K562 (cell line): ENCODE data around the gene P2RX1. TPM values are rescaled to one million over a fixed set of nuclear protein-coding genes. Genes with fewer than 3 reads are reported as not detected.
A peak's percentile ranks its signal among the peaks of the same experiment; 100 is the strongest.

Experiments
- ATAC-seq: fragments of 200-7000 bp; cut with Tn5 transposase; 3 replicates; pipeline ENCODE4 v1.9.1; 2020; ENCODE audit warnings: moderate library complexity
- BruUV-seq: library from RNA; stranded (reverse); fragments of 400-500 nt; replicated peaks from 2 replicates; lab custom pipeline; 2021; lab: Mats Ljungman, UMichigan
- CTCF ChIA-PET: fragments of 300-600 bp; formaldehyde crosslinking; extraction: SDS; loops from one replicate; lab custom pipeline; 2021; ENCODE audit warnings: low intra/inter-chr PET ratio; lab: Yijun Ruan, JAX
- POLR2A ChIA-PET: fragments of 300-600, 350-650 bp; sonication (Branson Sonifier 250); formaldehyde crosslinking; extraction: SDS; loops from one replicate; lab custom pipeline; 2021; ENCODE audit warnings: antibody characterized with exemption, inconsistent platforms; lab: Yijun Ruan, JAX
- DNase-seq, 4 experiments: peaks; one replicate each; pipeline versions ENCODE4 v3.0.0 to v3.0.0-alpha.2; 2011 to 2018; ENCODE audit warnings: low spot score in 3 of 4, mixed read lengths in 3 of 4; ENCODE audit errors: extremely low read depth in 1 of 4
- FAIRE-seq: peaks from 2 replicates; lab custom pipeline; 2011; peaks lifted over from hg19 to GRCh38; lab: Jason Lieb, UNC
- H2AFZ ChIP-seq: 2 replicates; pipeline ENCODE4 v1.6.0; 2011; ENCODE audit warnings: low read depth, low read length, control low read depth, inconsistent platforms
- H3K27ac ChIP-seq: fragments of 200-600 bp; 3 replicates; pipeline ENCODE4 v1.8.0; 2011; ENCODE audit warnings: low read depth, mild to moderate bottlenecking, control low read depth, inconsistent platforms, low read length, moderate library complexity, mixed read lengths; ENCODE audit errors: extremely low read depth
- H3K27me3 ChIP-seq, 2 experiments: fragments of 300-600 bp in 1 of 2; 2 replicates in 1 of 2; 3 replicates in 1 of 2; pipeline versions ENCODE4 v1.6.0 to v1.8.0; 2011; ENCODE audit warnings: inconsistent platforms in 2 of 2, low read length in 2 of 2, mild to moderate bottlenecking in 1 of 2, mixed read lengths in 1 of 2, moderate library complexity in 1 of 2; ENCODE audit not compliant: control insufficient read depth in 2 of 2, insufficient read depth in 2 of 2
- H3K36me3 ChIP-seq: fragments of 300-600 bp; 3 replicates; pipeline ENCODE4 v1.8.0; 2011; ENCODE audit warnings: mild to moderate bottlenecking, low read length, inconsistent platforms; ENCODE audit not compliant: control insufficient read depth, insufficient read depth
- H3K4me1 ChIP-seq, 2 experiments: fragments of 200-600 bp in 1 of 2; replicated peaks in 1 of 2; 2 replicates in 1 of 2; 3 replicates in 1 of 2; pipeline versions ENCODE4 v1.5.1 to v1.8.0; 2011; ENCODE audit warnings: inconsistent platforms in 2 of 2, low read length in 2 of 2, mild to moderate bottlenecking in 1 of 2, mixed read lengths in 1 of 2, moderate library complexity in 1 of 2; ENCODE audit not compliant: control insufficient read depth in 2 of 2, insufficient read depth in 2 of 2
- H3K4me2 ChIP-seq: 2 replicates; pipeline ENCODE4 v1.6.1; 2011; ENCODE audit warnings: low read length, control low read depth, inconsistent platforms, mixed read lengths; ENCODE audit not compliant: insufficient read depth
- H3K4me3 ChIP-seq: fragments of 200-600 bp; sonication (generic), shearing (Covaris generic); 2 replicates; pipeline ENCODE4 v1.5.1; 2016; ENCODE audit warnings: control low read depth, inconsistent platforms
- H3K79me2 ChIP-seq: fragments of 200-600 bp; 3 replicates; pipeline ENCODE4 v1.8.0; 2011; ENCODE audit warnings: low read length, inconsistent platforms; ENCODE audit not compliant: control insufficient read depth, insufficient read depth
- H3K9ac ChIP-seq, 2 experiments: 2 replicates each; pipeline versions ENCODE4 v1.6.0 to v1.6.1; 2011; ENCODE audit warnings: low read depth in 2 of 2, low read length in 2 of 2, control low read depth in 1 of 2, inconsistent platforms in 1 of 2, mild to moderate bottlenecking in 1 of 2, mixed read lengths in 1 of 2; ENCODE audit not compliant: insufficient read depth in 1 of 2
- H3K9me1 ChIP-seq: one replicate; pipeline ENCODE4 v1.6.0; 2011; ENCODE audit warnings: inconsistent platforms, mild to moderate bottlenecking, low read length, moderate library complexity; ENCODE audit not compliant: control insufficient read depth, insufficient read depth
- H3K9me3 ChIP-seq: replicated peaks from 2 replicates; pipeline ENCODE4 v1.5.1; 2011; ENCODE audit warnings: low read depth, low read length, inconsistent platforms; ENCODE audit not compliant: control insufficient read depth, insufficient read depth
- H4K20me1 ChIP-seq: replicated peaks from 2 replicates; pipeline ENCODE4 v1.6.1; 2011; ENCODE audit warnings: low read length, inconsistent platforms, mixed read lengths; ENCODE audit not compliant: control insufficient read depth, insufficient read depth
- EHMT2 ChIP-seq: fragments of 450-650 bp; IDR thresholded peaks from 2 replicates; pipeline ENCODE4 v1.6.1; 2018; ENCODE audit warnings: antibody characterized with exemption
- HEY1 ChIP-seq: fragments of 250-450 bp; sonication (Bioruptor Pico); IDR thresholded peaks from 2 replicates; pipeline ENCODE4 v1.5.0; 2020; ENCODE audit warnings: mild to moderate bottlenecking, moderate library complexity, borderline replicate concordance
- HMGN3 ChIP-seq: IDR thresholded peaks from 2 replicates; pipeline ENCODE4 v1.6.1; 2011; ENCODE audit warnings: borderline replicate concordance, low read depth, mild to moderate bottlenecking, mixed read lengths, low read length; ENCODE audit not compliant: insufficient read length; ENCODE audit errors: extremely low read depth
- KDM1A ChIP-seq, 2 experiments: fragments of 450-650 bp; IDR thresholded peaks; 2 replicates each; pipeline ENCODE4 v1.6.1; 2016; ENCODE audit warnings: mild to moderate bottlenecking in 2 of 2
- POLR2AphosphoS2 ChIP-seq: IDR thresholded peaks from 2 replicates; pipeline ENCODE4 v1.6.1; 2012; ENCODE audit warnings: low read length, improper control_type of control experiment
- POLR2G ChIP-seq: fragments of 200-400 bp; formaldehyde crosslinking; IDR thresholded peaks from 2 replicates; pipeline ENCODE4 v1.6.1; 2017; ENCODE audit warnings: low read depth, mild to moderate bottlenecking, antibody characterized with exemption, low read length, moderate library complexity
- RREB1 ChIP-seq: fragments of 250-450 bp; sonication (Bioruptor Pico); IDR thresholded peaks from 2 replicates; pipeline ENCODE4 v1.4.0; 2020
- ZBTB11 ChIP-seq, 3 experiments: fragments of 200-800 bp in 1 of 3; fragments of 250-450 bp in 1 of 3; fragments of 450-650 bp in 1 of 3; sonication (Bioruptor Pico) in 1 of 3; sonication (Bioruptor generic) in 1 of 3; formaldehyde crosslinking in 1 of 3; IDR thresholded peaks; 2 replicates each; pipeline versions ENCODE4 v1.6.1 to v1.8.0; 2016 to 2022; ENCODE audit warnings: mild to moderate bottlenecking in 2 of 3, missing genetic modification characterization in 2 of 3, missing compliant biosample characterization in 1 of 3, moderate library complexity in 1 of 3
- ZNF3 ChIP-seq: fragments of 250-450 bp; sonication (Bioruptor Pico); IDR thresholded peaks from 2 replicates; pipeline ENCODE4 v1.5.0; 2021; ENCODE audit warnings: mild to moderate bottlenecking, moderate library complexity
- ZNF436 ChIP-seq: fragments of 250-450, 450-650 bp; sonication (Bioruptor Pico); formaldehyde crosslinking; IDR thresholded peaks from 2 replicates; pipeline ENCODE4 v1.7.0; 2020; ENCODE audit warnings: mild to moderate bottlenecking
- ZNF696 ChIP-seq: fragments of 250-450 bp; sonication (Bioruptor Pico); conservative IDR thresholded peaks from 2 replicates; pipeline ENCODE4 v1.4.0; 2020; ENCODE audit warnings: mild to moderate bottlenecking, moderate library complexity
- WGBS: fragments of 100-300 bp; shearing (Covaris generic); methylation state at CpG from one replicate; pipeline ENCODE4 v1.1.6; 2016; ENCODE audit warnings: low coverage, mixed read lengths; ENCODE audit not compliant: insufficient coverage; ENCODE audit errors: missing lambda C conversion rate; 5-methylcytosine and 5-hydroxymethylcytosine counted together
- in situ Hi-C: fragments of 300-500 bp; cut with MboI; formaldehyde crosslinking; loops from 4 replicates; pipeline ENCODE4 v1.15.0; 2018; ENCODE audit warnings: inconsistent platforms, mixed read lengths
- intact Hi-C: fragments of 100-400 bp; cut with micrococcal nuclease; formaldehyde crosslinking; loops from 2 replicates; pipeline ENCODE4 v1.14.2; 2022
- polyA plus RNA-seq, 8 experiments: library from polyadenylated mRNA; depleted of rRNA in 4 of 8; stranded (reverse) in 5 of 8; unstranded in 3 of 8; fragments of >200 nt; fragmentation: Nextera tagmentation in 2 of 8; fragmentation: Illumina TruSeq in 1 of 8; extraction: Ambion mirVana in 2 of 8; extraction: Trizol in 1 of 8; gene quantifications; 2 replicates each; pipeline versions ENCODE4 v1.2.1 to v1.2.3, GENCODE V29; 2011 to 2014; ENCODE audit warnings: inconsistent platforms in 1 of 8, missing spikeins in 1 of 8
- total RNA-seq, 7 experiments: library from RNA; depleted of rRNA in 6 of 7; stranded (reverse); fragments of >200 nt in 6 of 7; fragmentation: Illumina TruSeq in 2 of 7; extraction: Trizol in 2 of 7; gene quantifications; 2 replicates each; pipeline versions ENCODE4 v1.2.1 to v1.2.3, GENCODE V29; 2011 to 2021; ENCODE audit warnings: low replicate concordance in 1 of 7

P2RX1 gene
- total and polyA plus RNA-seq, 9 of the 15 experiments (the other 6 are each of a cell fraction or from before 2014, with no cell fraction given), result 0.27 to 20.3 (median 10.3) TPM

DNA sequence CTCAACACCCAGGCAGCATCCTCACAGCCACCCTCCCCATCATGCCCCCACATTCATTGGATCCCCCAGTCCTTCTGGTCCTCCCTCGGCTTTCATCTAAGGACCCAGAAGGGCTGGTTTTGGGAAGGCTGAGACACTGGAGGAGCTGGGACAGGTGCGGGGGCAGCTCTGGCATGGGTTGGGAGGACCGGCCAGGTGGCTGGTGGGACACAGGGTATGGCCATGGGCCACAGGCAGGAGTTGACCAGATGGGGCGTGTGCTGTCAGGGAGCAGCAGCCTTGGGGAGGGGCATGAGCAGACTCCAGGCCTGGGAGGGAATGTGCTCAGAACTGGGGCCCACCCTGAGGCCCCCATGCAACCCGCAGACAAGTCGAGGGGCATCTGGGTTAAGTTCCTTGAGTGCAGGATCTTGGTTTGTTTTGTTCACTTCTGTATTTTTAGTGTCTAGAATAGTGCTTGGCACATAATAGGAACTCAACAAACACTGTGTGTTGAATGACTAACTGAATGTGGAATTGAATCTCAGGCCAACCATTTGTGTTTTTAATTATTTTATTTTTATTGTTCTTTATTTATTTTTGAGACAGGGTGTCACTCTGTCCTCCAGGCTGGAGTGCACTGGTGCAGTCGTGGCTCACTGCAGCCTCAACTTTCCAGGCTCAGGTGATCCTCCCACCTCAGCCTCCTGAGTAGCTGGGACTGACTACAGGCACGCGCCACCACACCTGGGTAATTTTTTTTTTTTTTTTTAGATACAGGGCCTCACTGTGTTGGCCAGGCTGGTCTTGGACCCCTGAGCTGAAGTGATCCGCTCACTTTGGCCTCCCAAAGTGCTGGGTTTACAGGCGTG lies 5.6 kb downstream of the P2RX1 start:
- no peak overlapping the region for H3K27ac ChIP-seq
- H3K79me2 ChIP-seq, result peaks cover 29% of the 10 kb centered on the region
- peaks cover 17 to 32% of the 10 kb centered on the region in 2 experiments; a peak in 4 of 5 replicates for H3K4me1 ChIP-seq
- no peak for ATAC-seq
- CTCF ChIA-PET, result no interaction called here
- FAIRE-seq, result no peak
- H3K4me2 ChIP-seq, result no peak overlapping the region
- 60% methylated on average over 11 of the region's 11 CpGs for WGBS
- in situ Hi-C loops (loop anchor here (10.0 kb wide), 1 partner anchor 94 kb away; no protein-coding TSS in a partner anchor), intact Hi-C loops (loop anchor here (5.0 kb wide), 1 partner anchor 167 kb away; no protein-coding TSS in a partner anchor)
- H4K20me1 ChIP-seq, result 0 out of 2 replicates have a peak, but pooled peaks cover 9% of the 10 kb centered on the region
- DNase-seq, result no peak
- no TSS peak for BruUV-seq
- H2AFZ ChIP-seq, result no peak overlapping the region
- H3K4me3 ChIP-seq, result no peak overlapping the region
- H3K9me3 ChIP-seq, result no peaks in the 10 kb centered on the region
- no peak overlapping the region for H3K9ac ChIP-seq
- peaks cover 7% of the 10 kb centered on the region; the same call in 1 of the 3 replicates for H3K36me3 ChIP-seq
- H3K9me1 ChIP-seq, result peaks cover 6% of the 10 kb centered on the region
- no peaks in the 10 kb centered on the region for H3K27me3 ChIP-seq
- POLR2A ChIA-PET, result interaction anchor here (0.6 kb wide), 1 partner anchor 184 kb away, joined by 5 read pairs; no protein-coding TSS in a partner anchor
- peak; percentile 50; the same call in 1 of the 2 replicates for TF ChIP-seq ZNF3
- TF ChIP-seq KDM1A (IDR thresholded peaks at IDR 0.05), result no peak
- peak; percentile 73; the same call in 1 of the 2 replicates for TF ChIP-seq POLR2AphosphoS2
- TF ChIP-seq HEY1 (CRISPR knock-in tag), result no peak
- peak; percentile 77 for TF ChIP-seq POLR2G
- TF ChIP-seq ZNF696 (CRISPR knock-in tag), result no peak
- TF ChIP-seq EHMT2, result no peak
- no peak for TF ChIP-seq RREB1 (CRISPR knock-in tag)
- no peak for TF ChIP-seq HMGN3
- TF ChIP-seq ZNF436 (CRISPR knock-in tag), result no peak
- TF ChIP-seq ZBTB11 (CRISPR knock-in tag; IDR thresholded peaks at IDR 0.05), result no peak
